Pulmonary artery endothelial cell (primary cell): ENCODE data around the gene NFE2. TPM values are rescaled to one million over a fixed set of nuclear protein-coding genes. Genes with fewer than 3 reads are reported as not detected.
"Not testable (repeated sequence)": the region's sequence is repeated elsewhere in the genome, so short reads cannot be mapped to it uniquely, and the experiment has no call there.

Source experiments
- DNase-seq: peaks from one replicate; pipeline ENCODE4 v3.0.0-alpha.2; 2011; ENCODE audit warnings: low read depth, low spot score
- total RNA-seq: library from RNA; depleted of rRNA; stranded (reverse); fragments of >200 nt; gene quantifications from 2 replicates; pipeline ENCODE4 v1.2.3, GENCODE V29; 2014

The NFE2 gene
- total RNA-seq, 1 donor from 2014 or later: not detected

DNA sequence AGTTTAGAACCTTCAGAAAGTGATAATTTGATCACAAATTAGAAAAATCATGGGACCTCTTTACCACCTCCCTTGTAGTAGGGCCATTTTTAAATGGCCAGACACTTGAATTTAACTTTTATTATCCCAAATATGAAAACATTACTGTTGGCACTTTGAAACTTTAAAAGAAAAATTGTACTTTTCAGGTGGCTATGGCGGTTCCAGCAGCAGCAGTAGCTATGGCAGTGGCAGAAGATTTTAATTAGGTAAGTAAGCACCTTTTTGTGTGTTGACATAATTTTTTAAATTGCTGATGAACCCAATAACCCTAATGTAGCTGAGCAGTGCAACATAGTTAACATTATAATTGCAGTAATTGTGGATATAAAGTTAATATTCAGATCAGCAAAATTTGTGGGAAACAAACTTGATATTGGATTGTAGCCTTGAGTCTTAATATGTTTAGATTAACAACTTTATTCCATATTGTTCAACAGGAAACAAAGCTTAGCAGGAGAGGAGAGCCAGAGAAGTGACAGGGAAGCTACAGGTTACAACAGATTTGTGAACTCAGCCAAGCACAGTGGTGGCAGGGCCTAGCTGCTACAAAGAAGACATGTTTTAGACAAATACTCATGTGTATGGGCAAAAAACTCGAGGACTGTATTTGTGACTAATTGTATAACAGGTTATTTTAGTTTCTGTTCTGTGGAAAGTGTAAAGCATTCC is 16.6 kb downstream of the NFE2 start:
- DNase-seq: not testable (repeated sequence)

DNA sequence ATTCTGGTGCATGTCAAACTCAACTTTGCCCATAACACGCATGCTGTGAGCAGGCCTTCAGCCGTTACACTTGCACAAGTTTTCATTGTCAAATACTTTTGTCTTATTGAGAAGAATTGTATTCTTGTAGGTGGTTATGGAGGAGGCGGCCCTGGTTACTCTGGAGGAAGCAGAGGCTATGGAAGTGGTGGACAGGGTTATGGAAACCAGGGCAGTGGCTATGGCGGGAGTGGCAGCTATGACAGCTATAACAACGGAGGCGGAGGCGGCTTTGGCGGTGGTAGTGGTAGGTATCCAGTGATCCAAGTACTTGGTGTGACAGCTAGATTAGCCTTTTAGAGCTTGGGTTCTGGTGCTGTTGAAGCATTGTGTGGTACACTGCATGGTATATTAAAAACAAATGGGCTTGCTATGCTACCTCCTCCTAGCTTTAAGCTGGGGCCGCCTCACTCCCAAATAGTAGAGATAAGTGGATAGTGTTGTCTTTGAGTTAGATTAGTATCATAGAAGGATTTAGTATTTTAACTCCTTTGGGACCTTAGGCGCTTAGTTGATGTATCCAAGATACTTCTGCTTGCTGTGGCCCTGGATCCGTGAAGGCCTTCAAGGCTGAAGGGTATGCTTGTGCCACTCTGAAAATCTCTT is 17.7 kb downstream of the NFE2 start:
- no peak for DNase-seq

DNA sequence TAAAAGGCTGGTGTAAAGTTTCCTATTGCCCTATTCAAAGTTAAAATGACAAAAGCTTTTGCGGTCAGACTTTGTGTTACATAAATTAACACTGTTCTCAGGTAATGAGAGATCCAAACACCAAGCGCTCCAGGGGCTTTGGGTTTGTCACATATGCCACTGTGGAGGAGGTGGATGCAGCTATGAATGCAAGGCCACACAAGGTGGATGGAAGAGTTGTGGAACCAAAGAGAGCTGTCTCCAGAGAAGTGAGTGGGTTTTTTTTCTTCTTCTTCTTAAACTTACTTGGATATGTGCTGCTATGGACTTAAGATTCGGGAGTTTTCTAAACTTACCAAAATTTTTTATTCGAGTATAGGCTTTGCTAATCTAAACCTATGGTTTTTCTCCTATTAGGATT is 19.1 kb downstream of the NFE2 start:
- not testable (repeated sequence) for DNase-seq

- not testable (repeated sequence) for DNase-seq
Measured at GRCh38 chr12:54281261-54281638, 19.6 kb downstream of the NFE2 start.

DNA sequence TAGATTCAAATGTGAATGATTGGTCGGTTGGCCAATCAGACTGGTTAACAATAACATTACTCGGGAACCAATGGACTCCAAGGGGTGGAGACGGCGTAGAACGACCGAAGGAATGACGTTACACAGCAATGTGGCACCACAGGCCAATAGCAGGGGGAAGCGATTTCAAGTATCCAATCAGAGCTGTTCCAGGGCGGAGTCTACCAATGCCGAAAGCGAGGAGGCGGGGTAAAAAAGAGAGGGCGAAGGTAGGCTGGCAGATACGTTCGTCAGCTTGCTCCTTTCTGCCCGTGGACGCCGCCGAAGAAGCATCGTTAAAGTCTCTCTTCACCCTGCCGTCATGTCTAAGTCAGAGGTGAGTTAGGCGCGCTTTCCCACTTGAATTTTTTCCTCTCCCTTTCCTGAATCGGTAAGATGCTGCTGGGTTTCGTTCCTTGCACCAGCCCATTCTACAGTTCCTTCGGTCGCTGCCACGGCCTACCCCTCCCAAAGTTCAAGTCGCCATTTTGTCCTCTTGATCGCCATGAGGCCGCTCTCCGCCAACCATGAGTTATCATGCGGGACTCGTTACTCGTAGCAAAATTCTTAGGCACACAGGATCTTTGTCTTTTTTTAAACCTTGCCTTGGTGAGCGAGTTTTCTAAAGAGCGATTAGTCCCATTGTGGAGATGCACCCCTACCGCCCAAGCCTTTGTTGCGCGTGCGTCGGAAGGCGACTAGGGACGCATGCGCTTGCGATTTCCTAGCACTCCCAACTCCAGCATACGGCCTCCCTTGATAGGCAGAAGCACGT is 20.2 kb downstream of the NFE2 start, which contains the start of gene HNRNPA1:
Gene HNRNPA1 (plus strand): TSS at position 259 of the 793 bp plus-strand sequence. CDS start 82 bp downstream, at position 341.
- peak; percentile 99 for DNase-seq

DNA sequence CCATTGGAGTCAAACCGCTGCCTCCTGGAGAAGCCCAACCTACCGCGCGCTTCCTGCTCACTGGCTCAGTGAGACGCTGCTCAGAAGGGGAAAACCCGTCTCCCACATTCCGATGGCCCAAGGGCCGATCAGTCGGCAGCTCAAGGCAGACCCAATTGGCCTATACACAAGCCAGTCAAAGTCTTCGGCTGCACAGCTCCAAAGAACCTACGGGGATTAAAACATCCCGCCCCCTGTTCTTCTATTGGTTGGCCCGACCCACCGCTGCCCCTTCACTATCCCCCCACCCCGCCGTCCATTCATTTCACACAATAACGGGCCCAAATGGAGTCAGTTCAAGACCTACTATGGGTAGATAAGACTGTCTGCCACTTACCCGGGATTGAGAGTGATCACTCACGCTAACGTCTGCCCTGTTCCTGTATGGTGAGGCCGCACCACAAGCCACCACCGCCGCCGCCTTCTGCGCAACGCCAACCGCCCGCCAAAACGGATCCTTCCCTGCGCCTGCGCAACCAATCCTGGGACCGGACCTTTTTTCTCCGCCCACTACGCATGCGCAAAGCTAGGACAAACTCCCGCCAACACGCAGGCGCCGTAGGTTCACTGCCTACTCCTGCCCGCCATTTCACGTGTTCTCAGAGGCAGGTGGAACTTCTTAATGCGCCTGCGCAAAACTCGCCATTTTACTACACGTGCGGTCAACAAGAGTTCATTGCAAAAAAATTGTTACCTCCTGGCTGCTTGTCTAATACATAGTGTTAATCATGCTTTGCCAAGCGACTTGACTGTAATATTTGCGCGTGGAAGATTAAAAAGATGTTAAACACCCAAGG is 21.0 kb downstream of the NFE2 start, which contains the start of gene CBX5:
Gene CBX5 (minus strand): TSS at position 491 of the 836 bp plus-strand sequence. CDS start 22,472 bp downstream, outside the sequence.
- peak; percentile 100 for DNase-seq

- DNase-seq: no peak
Measured at GRCh38 chr12:54279227-54279631, 21.6 kb downstream of the NFE2 start.

- DNase-seq: no peak
Measured at GRCh38 chr12:54277823-54278276, 23.0 kb downstream of the NFE2 start.

DNA sequence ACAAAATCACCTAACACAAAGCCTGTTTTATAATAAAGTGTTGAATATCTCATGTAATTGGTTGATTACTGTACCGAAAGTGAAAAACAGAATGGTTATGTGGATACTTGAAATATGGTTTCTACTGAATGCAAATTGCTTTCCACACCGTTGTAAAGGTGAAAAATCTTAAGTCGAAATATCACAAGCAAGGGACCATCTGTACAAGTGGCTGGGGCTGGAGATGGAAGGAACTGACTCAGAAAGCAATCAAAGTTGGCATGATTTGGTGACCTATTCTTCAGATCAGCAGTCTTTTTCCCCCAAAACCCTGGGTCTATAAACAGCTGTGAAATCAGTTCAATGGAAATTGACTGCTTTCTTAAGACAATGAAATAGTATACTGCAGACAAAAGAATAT is 24.4 kb downstream of the NFE2 start:
- DNase-seq: no peak

GRCh38 chr12:54273981-54274380 is 26.8 kb downstream of the NFE2 start:
- DNase-seq: no peak

DNA sequence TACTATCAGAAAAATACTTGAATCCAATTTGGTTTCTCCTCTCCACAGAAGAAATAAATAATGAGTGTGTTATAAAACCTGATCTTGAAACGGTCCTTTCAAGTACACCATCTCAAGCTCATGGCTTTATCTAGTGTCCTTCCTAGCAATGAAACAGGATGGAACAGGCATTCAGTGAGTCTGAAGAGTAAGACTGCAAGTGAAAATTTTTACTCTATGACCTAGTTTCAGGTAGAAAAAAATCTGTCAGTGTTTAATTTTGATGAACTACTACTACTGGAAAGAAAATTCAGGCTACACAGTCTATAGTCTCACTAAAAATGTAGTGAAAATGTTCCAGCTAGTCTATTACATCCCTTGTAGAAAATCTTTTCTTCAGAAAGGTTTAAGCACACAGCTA is 28.6 kb downstream of the NFE2 start:
- DNase-seq: no peak

- DNase-seq: no peak
Measured at GRCh38 chr12:54270345-54270744, 30.5 kb downstream of the NFE2 start.

DNA sequence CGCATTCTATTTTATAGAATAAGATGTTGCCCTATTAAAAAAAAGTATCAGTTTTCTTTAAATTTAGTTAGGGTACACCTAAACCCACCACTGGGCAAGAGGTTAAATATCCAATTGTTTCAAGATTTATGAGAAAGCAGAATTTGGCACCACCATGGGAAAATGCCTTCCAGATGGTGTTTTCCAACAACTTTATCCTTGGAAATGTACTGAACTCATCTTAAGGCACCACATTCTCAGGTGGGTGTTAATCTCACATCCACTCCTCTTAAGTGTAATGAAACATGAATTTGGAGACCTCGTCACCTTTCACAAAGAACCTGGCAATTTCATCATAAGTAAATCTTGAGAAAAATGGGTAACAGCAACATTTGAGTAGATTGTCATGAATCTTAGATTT is 34.0 kb downstream of the NFE2 start:
- DNase-seq: no peak

- DNase-seq: no peak
Measured at GRCh38 chr12:54265364-54265812, 35.4 kb downstream of the NFE2 start.

DNA sequence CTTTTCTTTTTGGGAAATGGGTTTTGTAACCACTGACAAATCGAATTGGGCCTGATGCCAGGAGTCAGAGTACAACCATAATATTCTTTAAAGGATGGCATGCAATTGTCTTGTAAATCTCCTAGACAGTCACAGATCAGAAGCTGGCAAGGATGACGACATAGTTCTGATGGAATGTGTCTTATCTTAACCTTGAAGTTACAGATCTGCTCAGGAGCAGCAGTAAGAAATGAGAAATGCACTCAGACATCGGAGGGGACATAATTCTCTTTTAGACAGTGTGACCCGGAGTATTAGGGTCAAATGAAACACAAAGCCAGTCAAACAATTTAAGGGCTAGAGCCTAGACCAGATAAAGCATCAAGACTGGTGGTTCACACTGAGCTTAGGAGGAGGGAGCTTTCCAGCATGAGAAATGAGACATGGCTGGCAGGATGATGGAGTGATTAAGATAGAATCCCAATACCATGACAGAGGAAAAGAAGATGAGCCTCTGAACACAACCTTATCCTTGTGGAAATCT is 38.4 kb downstream of the NFE2 start:
- no peak for DNase-seq

- no peak for DNase-seq
Measured at GRCh38 chr12:54261815-54262402, 38.9 kb downstream of the NFE2 start.

- DNase-seq: peak; percentile 59
Measured at GRCh38 chr12:54259194-54260011, 41.4 kb downstream of the NFE2 start.

DNA sequence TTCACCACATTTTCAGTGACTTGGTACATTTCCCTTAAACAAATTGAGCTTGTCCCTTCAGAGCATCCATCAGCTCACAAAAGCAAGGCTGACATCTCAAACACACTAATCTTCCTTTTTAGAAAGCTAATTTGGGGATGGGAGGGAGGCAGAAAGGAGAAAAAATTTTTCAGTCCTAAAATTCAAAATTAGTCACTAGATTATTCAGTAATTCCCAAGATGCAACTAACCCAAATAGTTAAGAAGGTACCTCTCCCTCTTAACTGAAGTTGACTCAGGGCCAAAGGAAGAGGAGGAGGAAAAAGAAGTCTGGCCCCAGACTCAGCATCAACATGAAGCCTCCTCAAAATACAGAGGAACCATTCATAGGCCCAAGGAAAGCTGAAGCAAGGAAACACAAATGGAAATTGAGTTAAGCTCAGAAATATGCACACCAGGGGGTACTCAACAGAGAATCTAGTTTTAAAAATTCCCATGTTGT is 42.6 kb downstream of the NFE2 start:
- DNase-seq: no peak

DNA sequence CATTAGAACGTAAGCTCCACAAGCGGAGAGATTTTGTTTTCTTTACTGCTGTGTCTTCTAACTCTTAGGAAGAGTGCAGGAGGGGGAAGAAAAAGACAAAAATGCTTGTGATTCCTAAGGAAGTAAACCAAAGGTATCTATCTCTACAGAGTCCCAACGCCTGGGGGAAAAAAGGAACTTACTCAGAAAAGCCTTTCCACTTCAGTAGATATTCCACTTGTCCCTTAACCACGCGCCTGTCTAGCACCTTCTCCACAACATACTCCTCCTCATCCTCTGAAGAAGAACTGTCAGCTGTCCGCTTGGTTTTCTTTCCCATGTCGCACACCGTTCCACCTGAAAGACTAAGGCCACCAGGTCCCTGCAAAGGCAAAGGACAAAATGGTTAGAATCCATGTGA is 43.5 kb downstream of the NFE2 start:
- DNase-seq: no peak
